Neural cell (in vitro differentiated cells): ENCODE data around the gene TMBIM1. TPM values are rescaled to one million over a fixed set of nuclear protein-coding genes. Genes with fewer than 3 reads are reported as not detected.

Experiments
- H2AFZ ChIP-seq: fragments of 200-600, 300-800 bp; sonication (generic), shearing (Covaris generic); 2 replicates; pipeline ENCODE4 v1.6.0; 2014; ENCODE audit warnings: low read depth, mild to moderate bottlenecking, antibody characterized with exemption, low read length, moderate library complexity
- H3F3A ChIP-seq: fragments of 200-600 bp; shearing (Covaris generic); 2 replicates; pipeline ENCODE4 v1.6.1; 2016; ENCODE audit warnings: mild to moderate bottlenecking, moderate library complexity, mixed read lengths, antibody characterized with exemption, low read length; ENCODE audit not compliant: insufficient read depth, poor library complexity, severe bottlenecking
- H3K27ac ChIP-seq: fragments of 200-600, 300-800 bp; sonication (generic), shearing (Covaris generic); 2 replicates; pipeline ENCODE4 v1.5.1; 2014; ENCODE audit warnings: mild to moderate bottlenecking, low read length, moderate library complexity
- H3K27me3 ChIP-seq: fragments of 300-800, 200-600 bp; sonication (generic), shearing (Covaris generic); 2 replicates; pipeline ENCODE4 v1.6.0; 2014; ENCODE audit warnings: mild to moderate bottlenecking, low read depth, low read length, moderate library complexity; ENCODE audit not compliant: insufficient read depth
- H3K36me3 ChIP-seq: fragments of 300-800, 200-600 bp; sonication (generic), shearing (Covaris generic); 2 replicates; pipeline ENCODE4 v1.5.1; 2014; ENCODE audit warnings: mild to moderate bottlenecking, antibody characterized with exemption, low read length, moderate library complexity; ENCODE audit not compliant: insufficient read depth
- H3K4me2 ChIP-seq: fragments of 300-800, 200-600 bp; sonication (generic), shearing (Covaris generic); 2 replicates; pipeline ENCODE4 v1.6.0; 2014; ENCODE audit warnings: mild to moderate bottlenecking, low read length
- H3K4me3 ChIP-seq: fragments of 300-800, 200-600 bp; sonication (generic), shearing (Covaris generic); 2 replicates; pipeline ENCODE4 v1.5.1; 2014; ENCODE audit warnings: mild to moderate bottlenecking, low read length, moderate library complexity
- H3K79me2 ChIP-seq: fragments of 200-600 bp; shearing (Covaris generic); replicated peaks from 2 replicates; pipeline ENCODE4 v1.6.0; 2014; ENCODE audit warnings: mild to moderate bottlenecking, low read length, moderate library complexity; ENCODE audit not compliant: insufficient read depth
- H3K9ac ChIP-seq: fragments of 300-800, 200-600 bp; sonication (generic), shearing (Covaris generic); 2 replicates; pipeline ENCODE4 v1.6.1; 2016; ENCODE audit warnings: mild to moderate bottlenecking, low read length, mixed read lengths
- H3K9me2 ChIP-seq: fragments of 200-600 bp; shearing (Covaris generic); 2 replicates; pipeline ENCODE4 v1.6.1; 2016; ENCODE audit warnings: mild to moderate bottlenecking, low read length, mixed read lengths; ENCODE audit not compliant: insufficient read depth
- H3K9me3 ChIP-seq: fragments of 200-600, 300-800 bp; sonication (generic), shearing (Covaris generic); 2 replicates; pipeline ENCODE4 v1.6.1; 2016; ENCODE audit warnings: mild to moderate bottlenecking, mixed run types, low read length, moderate library complexity, mixed read lengths
- H4K20me1 ChIP-seq: fragments of 200-600 bp; shearing (Covaris generic); 2 replicates; pipeline ENCODE4 v1.6.1; 2016; ENCODE audit warnings: mild to moderate bottlenecking, mixed run types; ENCODE audit not compliant: insufficient read depth
- CTCF ChIP-seq: fragments of 450-650 bp; IDR thresholded peaks from 2 replicates; pipeline ENCODE4 v1.5.1; 2014; ENCODE audit warnings: antibody characterized with exemption, mild to moderate bottlenecking, moderate library complexity; ENCODE audit not compliant: poor library complexity, severe bottlenecking
- EP300 ChIP-seq: fragments of 450-650 bp; conservative IDR thresholded peaks from 2 replicates; pipeline ENCODE4 v1.6.1; 2014; ENCODE audit warnings: antibody characterized with exemption, mild to moderate bottlenecking, moderate library complexity; ENCODE audit not compliant: poor library complexity, severe bottlenecking
- EZH2 ChIP-seq: fragments of 200-600, 300-800 bp; shearing (Covaris generic), sonication (generic); IDR thresholded peaks from 2 replicates; pipeline ENCODE4 v1.6.1; 2014; ENCODE audit warnings: antibody characterized with exemption, low read length, borderline replicate concordance, mild to moderate bottlenecking; ENCODE audit not compliant: insufficient read depth, poor library complexity, severe bottlenecking
- MXI1 ChIP-seq: fragments of 450-650 bp; conservative IDR thresholded peaks from 2 replicates; pipeline ENCODE4 v1.6.1; 2014; ENCODE audit warnings: antibody characterized with exemption, mild to moderate bottlenecking; ENCODE audit not compliant: poor library complexity, severe bottlenecking
- POLR2AphosphoS5 ChIP-seq: IDR thresholded peaks from 2 replicates; pipeline ENCODE4 v1.6.1; 2012
- RAD21 ChIP-seq: fragments of 450-650 bp; conservative IDR thresholded peaks from 2 replicates; pipeline ENCODE4 v1.6.1; 2014; ENCODE audit warnings: antibody characterized with exemption, mild to moderate bottlenecking, moderate library complexity
- REST ChIP-seq: IDR thresholded peaks from 2 replicates; pipeline ENCODE4 v1.6.1; 2012; ENCODE audit warnings: borderline replicate concordance
- SMC3 ChIP-seq: fragments of 450-650 bp; conservative IDR thresholded peaks from 2 replicates; pipeline ENCODE4 v1.6.1; 2014; ENCODE audit warnings: antibody characterized with exemption, mild to moderate bottlenecking, moderate library complexity; ENCODE audit not compliant: poor library complexity
- TAF1 ChIP-seq: IDR thresholded peaks from 2 replicates; pipeline ENCODE4 v1.6.1; 2012; ENCODE audit warnings: low read depth
- polyA plus RNA-seq: library from polyadenylated mRNA; depleted of rRNA; stranded (reverse); fragments of >200 nt; gene quantifications from 2 replicates; pipeline ENCODE4 v1.2.3, GENCODE V29; 2014

TMBIM1 gene
- polyA plus RNA-seq, 1 donor from 2014 or later, result not detected

GRCh38 chr2:218257390-218257981 is 34.8 kb downstream of the TMBIM1 start:
- Histone ChIP-seq H4K20me1 (no peaks in the 10 kb centered on the region), H2AFZ (no peak overlapping the region), H3K9ac (no peak overlapping the region), H3K79me2 (no peaks in the 10 kb centered on the region), H3K4me2 (no peak overlapping the region), H3K27ac (no peak overlapping the region), H3K36me3 (peaks cover 10% of the 10 kb centered on the region), H3K9me2 (no peaks in the 10 kb centered on the region), H3K27me3 (no peaks in the 10 kb centered on the region), H3K9me3 (no peaks in the 10 kb centered on the region), H3K4me3 (no peak overlapping the region), H3F3A (no peaks in the 10 kb centered on the region)
- TF ChIP-seq CTCF (no peak), REST (no peak), TAF1 (no peak), RAD21 (no peak), POLR2AphosphoS5 (no peak), EZH2 (no peak), EP300 (no peak), SMC3 (no peak), MXI1 (no peak)

- H3K79me2 ChIP-seq, result no peaks in the 10 kb centered on the region
- H3K9me3 ChIP-seq, result no peaks in the 10 kb centered on the region
- H3K9ac ChIP-seq, result no peak overlapping the region
- H3K9me2 ChIP-seq, result no peaks in the 10 kb centered on the region
- no peaks in the 10 kb centered on the region for H3F3A ChIP-seq
- no peaks in the 10 kb centered on the region for H4K20me1 ChIP-seq
- no peak overlapping the region for H3K4me2 ChIP-seq
- H3K36me3 ChIP-seq, result peaks cover 10% of the 10 kb centered on the region
- H3K27me3 ChIP-seq, result no peaks in the 10 kb centered on the region
- TF ChIP-seq RAD21, result no peak
- TF ChIP-seq SMC3, result no peak
- TF ChIP-seq POLR2AphosphoS5, result no peak
- no peak for TF ChIP-seq MXI1
- TF ChIP-seq EP300, result no peak
- TF ChIP-seq EZH2, result no peak
- TF ChIP-seq TAF1, result no peak
- no peak for TF ChIP-seq CTCF
- TF ChIP-seq REST, result no peak
- no peak overlapping the region for H3K4me3 ChIP-seq
- no peak overlapping the region for H2AFZ ChIP-seq
- H3K27ac ChIP-seq, result no peak overlapping the region
These were observed 35.5 kb downstream of the TMBIM1 start for GRCh38 chr2:218256612-218257350.
